OCI-LY3 (cell line): ENCODE data around the gene INTS11.

Experiments
- CTCF ChIP-seq: fragments of 200-600, 300-600 bp; sonication (generic); IDR thresholded peaks from 2 replicates; pipeline ENCODE4 v1.5.1; 2014; ENCODE audit warnings: antibody characterized with exemption, low read length, low read depth
- EZH2phosphoT487 ChIP-seq: fragments of 200-600 bp; shearing (Covaris generic); IDR thresholded peaks from 2 replicates; pipeline ENCODE4 v1.6.1; 2018; ENCODE audit warnings: antibody characterized with exemption, mixed run types, low read depth

- TF ChIP-seq CTCF (no peak), EZH2phosphoT487 (no peak)
These were observed 13.9 kb downstream of the INTS11 start for GRCh38 chr1:1310476-1311053.
